ENCODE data around the gene CPNE6.

The CPNE6 gene

GRCh38 chr14:24078146-24078545 lies 6.8 kb downstream of the CPNE6 start:
- no peak overlapping the region for H3K4me3 ChIP-seq (replicated peaks; ENCODE audit: low read depth, low read length)
- TF ChIP-seq CTCF (IDR thresholded peaks at IDR 0.05; ENCODE audit: low read length, missing control alignments) = no peak
- no peak for DNase-seq (ENCODE audit: low read depth)

DNA sequence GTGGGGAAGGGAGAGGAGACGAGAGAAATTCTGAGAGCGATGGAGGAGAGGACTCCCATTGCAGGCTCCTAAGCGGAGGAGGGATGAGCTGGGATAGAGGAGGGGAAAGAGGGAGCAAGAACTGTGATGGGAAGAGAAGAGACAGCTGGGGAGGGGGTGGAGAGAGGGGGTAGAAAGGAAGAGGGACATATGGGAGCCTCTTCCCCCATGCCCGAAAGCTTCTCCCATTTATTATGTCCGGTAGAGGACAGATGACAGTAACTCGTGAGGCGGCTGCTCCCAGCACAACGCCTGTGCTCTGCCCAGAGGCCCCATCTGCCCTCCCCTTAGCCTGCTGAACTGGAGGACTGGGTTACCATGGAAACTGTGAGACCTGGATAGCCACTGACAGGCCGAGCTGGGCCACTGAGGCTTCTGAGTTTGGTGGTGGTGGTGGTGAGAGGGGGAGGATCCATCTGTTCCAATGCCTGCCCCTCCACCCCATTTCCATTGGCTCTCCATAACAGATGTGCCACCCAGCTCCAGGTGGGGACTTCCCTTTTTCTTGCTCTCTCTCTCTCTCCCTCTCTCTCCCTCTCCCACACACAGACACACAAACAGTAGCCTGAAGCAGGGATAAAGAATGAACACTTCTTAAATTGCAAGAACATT lies 8.3 kb downstream of the CPNE6 start:
- no peak for TF ChIP-seq CTCF (IDR thresholded peaks at IDR 0.05; ENCODE audit: low read length, missing control alignments)
- DNase-seq (ENCODE audit: low read depth) = no peak
- H3K4me3 ChIP-seq (replicated peaks; ENCODE audit: low read depth, low read length) = no peak overlapping the region

DNA sequence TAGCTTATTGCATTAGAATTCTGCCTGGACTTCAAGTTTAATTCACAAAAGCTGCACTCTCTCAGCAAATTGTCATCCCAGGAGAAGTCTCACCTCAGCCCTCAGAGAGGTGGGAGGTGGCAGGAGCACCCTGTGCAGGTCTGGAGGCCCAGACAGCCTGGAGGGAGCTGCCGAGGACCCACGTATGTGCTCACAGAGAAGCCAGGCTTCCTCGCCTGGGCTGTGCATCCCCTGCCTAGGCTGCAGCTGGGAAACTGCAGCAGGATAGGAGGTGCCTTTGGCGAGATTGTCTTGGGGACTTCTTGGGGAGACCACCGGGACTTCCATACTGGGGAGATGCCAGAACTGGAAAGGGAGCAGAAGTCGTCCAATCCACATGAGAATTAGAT lies 8.8 kb downstream of the CPNE6 start:
- TF ChIP-seq CTCF (IDR thresholded peaks at IDR 0.05; ENCODE audit: low read length, missing control alignments) = no peak
- no peak for DNase-seq (ENCODE audit: low read depth)
- H3K4me3 ChIP-seq (replicated peaks; ENCODE audit: low read depth, low read length) = no peak overlapping the region

GRCh38 chr14:24080888-24081738 lies 9.8 kb downstream of the CPNE6 start:
- DNase-seq (ENCODE audit: low read depth) = no peak
- peak overlapping the region; percentile 44 for H3K4me3 ChIP-seq (replicated peaks; ENCODE audit: low read depth, low read length)
- no peak for TF ChIP-seq CTCF (IDR thresholded peaks at IDR 0.05; ENCODE audit: low read length, missing control alignments)

DNA sequence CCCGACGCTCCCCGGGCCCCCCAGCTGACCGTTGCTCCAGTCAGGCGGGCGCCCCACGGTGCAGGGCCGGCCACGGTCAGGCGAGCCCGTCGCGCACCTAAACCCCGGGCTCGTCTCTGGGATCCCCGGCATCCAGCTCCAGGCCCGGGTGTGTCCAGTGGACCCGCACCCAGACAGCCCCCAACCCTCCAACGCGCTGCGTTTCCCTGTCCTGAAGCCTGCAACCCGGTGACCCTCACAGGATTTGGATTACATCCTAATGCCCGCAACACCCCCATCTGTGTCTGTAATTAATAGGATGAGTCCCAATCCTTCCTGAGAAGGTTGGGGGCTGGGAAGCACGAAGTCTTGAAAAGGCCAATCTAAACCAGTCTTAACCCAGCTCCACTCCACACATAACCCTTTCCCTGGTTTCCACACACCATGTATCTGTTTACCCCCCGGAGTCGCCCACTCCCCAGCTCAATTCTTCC lies 10.4 kb downstream of the CPNE6 start:
- DNase-seq (ENCODE audit: low read depth) = no peak
- TF ChIP-seq CTCF (IDR thresholded peaks at IDR 0.05; ENCODE audit: low read length, missing control alignments) = no peak

GRCh38 chr14:24082411-24083080 lies 11.2 kb downstream of the CPNE6 start:
- no peak for TF ChIP-seq CTCF (IDR thresholded peaks at IDR 0.05; ENCODE audit: low read length, missing control alignments)
- no peak overlapping the region for H3K4me3 ChIP-seq (replicated peaks; ENCODE audit: low read depth, low read length)
- DNase-seq (ENCODE audit: low read depth) = no peak

More for the DNA sequence above, 10.4 kb downstream of the CPNE6 start:
- H3K4me3 ChIP-seq (replicated peaks; ENCODE audit: low read depth, low read length) = no peak overlapping the region
